Mesodermal cell (in vitro differentiated cells): ENCODE measurements around the gene SUSD6.
A peak's percentile ranks its signal among the peaks of the same experiment; 100 is the strongest.
"Not testable (repeated sequence)": the region's sequence is repeated elsewhere in the genome, so short reads cannot be mapped to it uniquely, and the experiment has no call there.

Experiments
- H3K27ac ChIP-seq: 2 replicates; pipeline ENCODE4 v1.7.0; 2013; ENCODE audit warnings: mild to moderate bottlenecking, low read depth, low read length, moderate library complexity; ENCODE audit not compliant: severe bottlenecking
- H3K36me3 ChIP-seq: 2 replicates; pipeline ENCODE4 v1.7.1; 2013; ENCODE audit warnings: mild to moderate bottlenecking, low read length, moderate library complexity; ENCODE audit not compliant: control insufficient read depth, insufficient read depth
- H3K4me1 ChIP-seq: one replicate; pipeline ENCODE4 v1.7.1; 2013; ENCODE audit warnings: mild to moderate bottlenecking, low read length; ENCODE audit not compliant: insufficient read depth, control insufficient read depth, poor library complexity, severe bottlenecking
- H3K4me3 ChIP-seq: 2 replicates; pipeline ENCODE4 v1.7.0; 2013; ENCODE audit warnings: low read length, control low read depth, mild to moderate bottlenecking; ENCODE audit not compliant: insufficient read depth, poor library complexity, severe bottlenecking; ENCODE audit errors: extremely low read depth
- H3K9me3 ChIP-seq: 2 replicates; pipeline ENCODE4 v1.7.1; 2013; ENCODE audit warnings: mild to moderate bottlenecking, low read length, moderate library complexity; ENCODE audit not compliant: control insufficient read depth
- WGBS, 2 experiments: methylation state at CpG; one replicate each; pipeline ENCODE4 v1.1.5; 2013; ENCODE audit warnings: missing lambda C conversion rate in 2 of 2; ENCODE audit not compliant: insufficient coverage in 2 of 2; 5-methylcytosine and 5-hydroxymethylcytosine counted together

SUSD6 gene

GRCh38 chr14:69593018-69593677, 18.2 kb upstream of the SUSD6 start:
- WGBS, 2 experiments, result 84 to 94% methylated on average over 2 of the region's 6 CpGs
- Histone ChIP-seq H3K36me3 (no peaks in the 10 kb centered on the region), H3K4me3 (no peak overlapping the region), H3K9me3 (no peaks in the 10 kb centered on the region), H3K27ac (no peak overlapping the region), H3K4me1 (no peaks in the 10 kb centered on the region)

GRCh38 chr14:69594846-69595245, 16.6 kb upstream of the SUSD6 start:
- no peaks in the 10 kb centered on the region for H3K9me3 ChIP-seq
- H3K4me3 ChIP-seq, result no peak overlapping the region
- H3K36me3 ChIP-seq, result no peaks in the 10 kb centered on the region
- H3K27ac ChIP-seq, result no peak overlapping the region
- no peaks in the 10 kb centered on the region for H3K4me1 ChIP-seq
- WGBS, 2 experiments, result 91 to 97% methylated on average over 5 of the region's 6 CpGs

GRCh38 chr14:69595336-69595735, 16.1 kb upstream of the SUSD6 start:
- Histone ChIP-seq H3K4me3 (no peak overlapping the region), H3K27ac (no peak overlapping the region), H3K9me3 (no peaks in the 10 kb centered on the region), H3K36me3 (no peaks in the 10 kb centered on the region), H3K4me1 (no peaks in the 10 kb centered on the region)
- 92 to 94% methylated on average over 2 of the region's 5 CpGs for WGBS, 2 experiments

GRCh38 chr14:69599431-69599830, 12.0 kb upstream of the SUSD6 start:
- WGBS, 2 experiments, result 67 to 100% methylated on average over 1 to 2 of the region's 5 CpGs
- not testable (repeated sequence) for H3K36me3 ChIP-seq, H3K4me3 ChIP-seq, H3K27ac ChIP-seq, H3K9me3 ChIP-seq, H3K4me1 ChIP-seq

- H3K9me3 ChIP-seq, result no peaks in the 10 kb centered on the region
- WGBS, 2 experiments, result 81 to 100% methylated on average over 3 of the region's 3 CpGs
- H3K4me3 ChIP-seq, result no peak overlapping the region
- no peaks in the 10 kb centered on the region for H3K4me1 ChIP-seq
- H3K36me3 ChIP-seq, result no peaks in the 10 kb centered on the region
- no peak overlapping the region for H3K27ac ChIP-seq
These were observed 11.0 kb upstream of the SUSD6 start for GRCh38 chr14:69600304-69600891.

GRCh38 chr14:69605738-69606137, 5.7 kb upstream of the SUSD6 start:
- no peaks in the 10 kb centered on the region for H3K36me3 ChIP-seq
- peaks cover 5% of the 10 kb centered on the region for H3K4me1 ChIP-seq
- H3K9me3 ChIP-seq, result no peaks in the 10 kb centered on the region
- H3K27ac ChIP-seq, result no peak overlapping the region
- no peak overlapping the region for H3K4me3 ChIP-seq

- H3K36me3 ChIP-seq, result no peaks in the 10 kb centered on the region
- H3K4me1 ChIP-seq, result peaks cover 7% of the 10 kb centered on the region
- no peaks in the 10 kb centered on the region for H3K9me3 ChIP-seq
- H3K27ac ChIP-seq, result no peak overlapping the region
- 73 to 94% methylated on average over 3 of the region's 5 CpGs for WGBS, 2 experiments
- no peak overlapping the region for H3K4me3 ChIP-seq
These were observed 4.9 kb upstream of the SUSD6 start for GRCh38 chr14:69606258-69607184.

- Histone ChIP-seq H3K9me3 (no peaks in the 10 kb centered on the region), H3K4me1 (peaks cover 12% of the 10 kb centered on the region), H3K36me3 (peaks cover 5% of the 10 kb centered on the region), H3K4me3 (peak overlapping the region; percentile 70), H3K27ac (peak overlapping the region; percentile 57)
- WGBS, 2 experiments, result 67 to 69% methylated on average over 7 to 8 of the region's 8 CpGs
These were observed 1.1 kb upstream of the SUSD6 start for GRCh38 chr14:69610020-69610873.

GRCh38 chr14:69610874-69611171, 573 bp upstream of the SUSD6 start:
- H3K36me3 ChIP-seq, result peaks cover 5% of the 10 kb centered on the region
- no peaks in the 10 kb centered on the region for H3K9me3 ChIP-seq
- H3K4me3 ChIP-seq, result peak overlapping the region; percentile 70
- H3K27ac ChIP-seq, result peak overlapping the region; percentile 57
- peaks cover 14% of the 10 kb centered on the region for H3K4me1 ChIP-seq
- WGBS, 2 experiments, result 0 to 5% methylated on average over 6 to 8 of the region's 8 CpGs

- 1 to 2% methylated on average over 25 to 34 of the region's 47 CpGs for WGBS, 2 experiments
- H3K4me3 ChIP-seq, result peak overlapping the region; percentile 70
- peaks cover 16% of the 10 kb centered on the region for H3K4me1 ChIP-seq
- no peak overlapping the region for H3K27ac ChIP-seq
- peaks cover 5% of the 10 kb centered on the region for H3K36me3 ChIP-seq
- H3K9me3 ChIP-seq, result no peaks in the 10 kb centered on the region
These were observed 802 bp downstream of the SUSD6 start for GRCh38 chr14:69612014-69612782.
